ENCODE data around the gene KCNT2. TPM values are rescaled to one million over a fixed set of nuclear protein-coding genes. Genes with fewer than 3 reads are reported as not detected.

The KCNT2 gene
- total and polyA plus RNA-seq, 4 donors, result 0.84 to 18.7 (median 2.0) TPM

DNA sequence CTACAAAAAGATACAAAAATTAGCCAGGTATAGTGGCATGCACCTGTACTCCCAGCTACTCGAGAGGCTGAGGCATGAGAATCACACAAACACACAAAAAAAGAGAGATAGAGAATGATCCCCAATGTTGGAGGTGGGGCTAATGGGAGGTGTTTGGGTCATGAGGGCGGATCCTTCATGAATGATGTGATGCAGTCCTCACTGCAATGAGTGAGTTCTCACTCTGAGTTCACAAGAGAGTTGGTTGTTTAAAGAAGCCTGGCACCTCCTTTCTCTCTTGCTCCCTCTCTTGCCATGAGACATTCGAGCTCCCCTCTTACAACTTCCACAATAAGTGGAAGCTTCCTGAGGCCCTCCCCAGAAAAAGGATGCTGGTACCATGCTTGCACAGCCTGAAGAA is 17.3 kb downstream of the KCNT2 start:
- Histone ChIP-seq H3K4me3 (no peak overlapping the region), H3K4me1 (ENCODE audit: control insufficient read depth in 5 of 5, insufficient read depth in 5 of 5, low read length in 5 of 5) (peaks cover 0 to 5% (median 0%) of the 10 kb centered on the region in 5 donors), H3K9me3 (ENCODE audit: control insufficient read depth in 4 of 4, insufficient read depth in 3 of 4, low read length in 3 of 4) (no peaks in the 10 kb centered on the region), H3K27me3 (ENCODE audit: control insufficient read depth in 3 of 3, insufficient read depth in 3 of 3, low read length in 2 of 3) (no peaks in the 10 kb centered on the region), H3K9ac (ENCODE audit: insufficient read depth in 1 of 2, low read length in 2 of 2) (no peak overlapping the region), H3K27ac (ENCODE audit: low read depth in 1 of 2, low read length in 1 of 2) (no peak overlapping the region), H3K36me3 (ENCODE audit: control insufficient read depth in 4 of 4, insufficient read depth in 4 of 4, low read length in 4 of 4) (no peaks in the 10 kb centered on the region)
- ATAC-seq (ENCODE audit: insufficient read depth, low FRiP score) (no peak), DNase-seq (no peak)
- 75 to 85% methylated on average over 3 of the region's 3 CpGs for WGBS, 2 donors
- TF ChIP-seq CTCF (IDR thresholded peaks at IDR 0.05; ENCODE audit: control extremely low read depth, extremely low read depth), result no peak

- no peak overlapping the region for H3K4me3 ChIP-seq
- H3K9ac ChIP-seq (ENCODE audit: insufficient read depth in 1 of 2, low read length in 2 of 2), result no peak overlapping the region
- no peaks in the 10 kb centered on the region for H3K9me3 ChIP-seq (ENCODE audit: control insufficient read depth in 4 of 4, insufficient read depth in 3 of 4, low read length in 3 of 4)
- DNase-seq, result peak in 2 of 3 donors; percentile 29 to 43
- 60 to 87% methylated on average over 5 of the region's 5 CpGs for WGBS, 2 donors
- no peaks in the 10 kb centered on the region for H3K27me3 ChIP-seq (ENCODE audit: control insufficient read depth in 3 of 3, insufficient read depth in 3 of 3, low read length in 2 of 3)
- no peak for TF ChIP-seq CTCF (IDR thresholded peaks at IDR 0.05; ENCODE audit: control extremely low read depth, extremely low read depth)
- no peak overlapping the region for H3K27ac ChIP-seq (ENCODE audit: low read depth in 1 of 2, low read length in 1 of 2)
- no peaks in the 10 kb centered on the region for H3K36me3 ChIP-seq (ENCODE audit: control insufficient read depth in 4 of 4, insufficient read depth in 4 of 4, low read length in 4 of 4)
- ATAC-seq (ENCODE audit: insufficient read depth, low FRiP score), result no peak
- peaks cover 0 to 5% (median 0%) of the 10 kb centered on the region in 5 donors for H3K4me1 ChIP-seq (ENCODE audit: control insufficient read depth in 5 of 5, insufficient read depth in 5 of 5, low read length in 5 of 5)
Measured at GRCh38 chr1:196590012-196590708, 18.1 kb downstream of the KCNT2 start.

GRCh38 chr1:196584696-196585095 is 23.5 kb downstream of the KCNT2 start:
- H3K9me3 ChIP-seq (ENCODE audit: control insufficient read depth in 4 of 4, insufficient read depth in 3 of 4, low read length in 3 of 4), result no peaks in the 10 kb centered on the region
- DNase-seq (no peak), ATAC-seq (ENCODE audit: insufficient read depth, low FRiP score) (no peak)
- H3K4me1 ChIP-seq (ENCODE audit: control insufficient read depth in 5 of 5, insufficient read depth in 5 of 5, low read length in 5 of 5), result no peaks in the 10 kb centered on the region
- no peaks in the 10 kb centered on the region for H3K36me3 ChIP-seq (ENCODE audit: control insufficient read depth in 4 of 4, insufficient read depth in 4 of 4, low read length in 4 of 4)
- TF ChIP-seq CTCF (IDR thresholded peaks at IDR 0.05; ENCODE audit: control extremely low read depth, extremely low read depth), result no peak
- H3K27ac ChIP-seq (ENCODE audit: low read depth in 1 of 2, low read length in 1 of 2), result no peak overlapping the region
- no peak overlapping the region for H3K4me3 ChIP-seq
- 69 to 79% methylated on average over 3 of the region's 3 CpGs for WGBS, 2 donors
- H3K27me3 ChIP-seq (ENCODE audit: control insufficient read depth in 3 of 3, insufficient read depth in 3 of 3, low read length in 2 of 3), result no peaks in the 10 kb centered on the region
- H3K9ac ChIP-seq (ENCODE audit: insufficient read depth in 1 of 2, low read length in 2 of 2), result no peak overlapping the region

GRCh38 chr1:196577386-196577785 is 30.9 kb downstream of the KCNT2 start:
- no peak for DNase-seq
- peaks cover 0 to 3% (median 0%) of the 10 kb centered on the region in 5 donors for H3K4me1 ChIP-seq (ENCODE audit: control insufficient read depth in 5 of 5, insufficient read depth in 5 of 5, low read length in 5 of 5)
- WGBS, 2 donors, result 85 to 93% methylated on average over 2 of the region's 2 CpGs

More at GRCh38 chr1:196577386-196577785, 30.9 kb downstream of the KCNT2 start:
- H3K9me3 ChIP-seq (ENCODE audit: control insufficient read depth in 4 of 4, insufficient read depth in 3 of 4, low read length in 3 of 4), result peaks cover 0 to 3% (median 0%) of the 10 kb centered on the region in 4 donors
- no peaks in the 10 kb centered on the region for H3K36me3 ChIP-seq (ENCODE audit: control insufficient read depth in 4 of 4, insufficient read depth in 4 of 4, low read length in 4 of 4)
- TF ChIP-seq CTCF (IDR thresholded peaks at IDR 0.05; ENCODE audit: control extremely low read depth, extremely low read depth), result no peak
- no peaks in the 10 kb centered on the region for H3K27me3 ChIP-seq (ENCODE audit: control insufficient read depth in 3 of 3, insufficient read depth in 3 of 3, low read length in 2 of 3)
- no peak overlapping the region for H3K9ac ChIP-seq (ENCODE audit: insufficient read depth in 1 of 2, low read length in 2 of 2)
- no peak overlapping the region for H3K27ac ChIP-seq (ENCODE audit: low read depth in 1 of 2, low read length in 1 of 2)
- ATAC-seq (ENCODE audit: insufficient read depth, low FRiP score), result no peak
- no peak overlapping the region for H3K4me3 ChIP-seq
